ENCODE data around the gene PPRC1. TPM values are rescaled to one million over a fixed set of nuclear protein-coding genes. Genes with fewer than 3 reads are reported as not detected.
"Not testable (repeated sequence)": the region's sequence is repeated elsewhere in the genome, so short reads cannot be mapped to it uniquely, and the experiment has no call there.

PPRC1 gene
- polyA plus RNA-seq, 1 donor from 2014 or later = 6.0 TPM

DNA sequence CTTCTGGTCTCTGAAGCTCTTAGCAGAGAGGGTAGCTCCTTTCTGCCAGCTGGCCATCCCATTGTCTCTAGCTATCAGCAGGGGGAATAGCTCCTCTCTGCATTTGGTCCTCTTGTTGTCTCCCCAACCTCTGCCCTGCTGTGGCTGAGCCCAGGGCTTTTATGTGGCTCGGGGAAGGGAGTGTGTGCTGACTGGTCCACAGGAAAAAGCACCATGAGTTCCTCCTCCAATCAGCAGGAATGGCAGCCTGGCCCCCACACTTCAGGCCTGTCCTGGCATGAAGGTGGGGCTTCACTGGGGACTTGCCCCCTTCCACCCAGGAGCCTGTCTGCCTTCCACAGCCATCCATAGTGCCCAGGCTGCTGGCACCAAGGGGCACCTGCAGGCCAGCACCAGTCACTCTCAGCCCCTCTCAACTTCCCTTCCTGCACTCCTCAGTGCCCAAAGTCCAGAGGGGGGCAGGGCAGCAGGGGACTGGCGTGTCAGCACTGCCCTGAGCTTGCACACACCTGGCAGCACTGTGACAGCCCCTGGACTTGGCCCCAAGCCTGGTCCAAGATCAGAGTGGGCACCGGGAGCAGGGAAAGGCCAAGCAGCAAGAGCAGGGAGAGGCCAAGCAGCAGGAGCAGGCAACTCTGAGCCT, 55.6 kb downstream of the PPRC1 start:
- H3K4me3 ChIP-seq (ENCODE audit: low read length) = no peak overlapping the region
- H4K20me1 ChIP-seq (ENCODE audit: insufficient read depth) = no peaks in the 10 kb centered on the region
- H3F3A ChIP-seq (ENCODE audit: insufficient read depth, low read length, poor library complexity, severe bottlenecking) = no peaks in the 10 kb centered on the region
- H3K9ac ChIP-seq (ENCODE audit: low read length) = no peak overlapping the region
- no peaks in the 10 kb centered on the region for H3K79me2 ChIP-seq (replicated peaks; ENCODE audit: insufficient read depth, low read length)
- H3K4me2 ChIP-seq (ENCODE audit: low read length) = no peak overlapping the region
- no peaks in the 10 kb centered on the region for H3K9me2 ChIP-seq (ENCODE audit: insufficient read depth, low read length)
- H2AFZ ChIP-seq (ENCODE audit: low read depth, low read length) = no peak overlapping the region
- TF ChIP-seq MXI1 (conservative IDR thresholded peaks at IDR 0.05; ENCODE audit: poor library complexity, severe bottlenecking) (no peak), POLR2AphosphoS5 (IDR thresholded peaks at IDR 0.05) (no peak), EZH2 (IDR thresholded peaks at IDR 0.05; ENCODE audit: borderline replicate concordance, insufficient read depth, low read length, poor library complexity, severe bottlenecking) (no peak), EP300 (conservative IDR thresholded peaks at IDR 0.05; ENCODE audit: poor library complexity, severe bottlenecking) (no peak), SMC3 (conservative IDR thresholded peaks at IDR 0.05; ENCODE audit: poor library complexity) (no peak), RAD21 (conservative IDR thresholded peaks at IDR 0.05) (no peak), TAF1 (IDR thresholded peaks at IDR 0.05; ENCODE audit: low read depth) (no peak)
- TF ChIP-seq, protein P1, sequence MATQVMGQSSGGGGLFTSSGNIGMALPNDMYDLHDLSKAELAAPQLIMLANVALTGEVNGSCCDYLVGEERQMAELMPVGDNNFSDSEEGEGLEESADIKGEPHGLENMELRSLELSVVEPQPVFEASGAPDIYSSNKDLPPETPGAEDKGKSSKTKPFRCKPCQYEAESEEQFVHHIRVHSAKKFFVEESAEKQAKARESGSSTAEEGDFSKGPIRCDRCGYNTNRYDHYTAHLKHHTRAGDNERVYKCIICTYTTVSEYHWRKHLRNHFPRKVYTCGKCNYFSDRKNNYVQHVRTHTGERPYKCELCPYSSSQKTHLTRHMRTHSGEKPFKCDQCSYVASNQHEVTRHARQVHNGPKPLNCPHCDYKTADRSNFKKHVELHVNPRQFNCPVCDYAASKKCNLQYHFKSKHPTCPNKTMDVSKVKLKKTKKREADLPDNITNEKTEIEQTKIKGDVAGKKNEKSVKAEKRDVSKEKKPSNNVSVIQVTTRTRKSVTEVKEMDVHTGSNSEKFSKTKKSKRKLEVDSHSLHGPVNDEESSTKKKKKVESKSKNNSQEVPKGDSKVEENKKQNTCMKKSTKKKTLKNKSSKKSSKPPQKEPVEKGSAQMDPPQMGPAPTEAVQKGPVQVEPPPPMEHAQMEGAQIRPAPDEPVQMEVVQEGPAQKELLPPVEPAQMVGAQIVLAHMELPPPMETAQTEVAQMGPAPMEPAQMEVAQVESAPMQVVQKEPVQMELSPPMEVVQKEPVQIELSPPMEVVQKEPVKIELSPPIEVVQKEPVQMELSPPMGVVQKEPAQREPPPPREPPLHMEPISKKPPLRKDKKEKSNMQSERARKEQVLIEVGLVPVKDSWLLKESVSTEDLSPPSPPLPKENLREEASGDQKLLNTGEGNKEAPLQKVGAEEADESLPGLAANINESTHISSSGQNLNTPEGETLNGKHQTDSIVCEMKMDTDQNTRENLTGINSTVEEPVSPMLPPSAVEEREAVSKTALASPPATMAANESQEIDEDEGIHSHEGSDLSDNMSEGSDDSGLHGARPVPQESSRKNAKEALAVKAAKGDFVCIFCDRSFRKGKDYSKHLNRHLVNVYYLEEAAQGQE (IDR thresholded peaks at IDR 0.05; ENCODE audit: borderline replicate concordance) = no peak
- TF ChIP-seq, protein P2, sequence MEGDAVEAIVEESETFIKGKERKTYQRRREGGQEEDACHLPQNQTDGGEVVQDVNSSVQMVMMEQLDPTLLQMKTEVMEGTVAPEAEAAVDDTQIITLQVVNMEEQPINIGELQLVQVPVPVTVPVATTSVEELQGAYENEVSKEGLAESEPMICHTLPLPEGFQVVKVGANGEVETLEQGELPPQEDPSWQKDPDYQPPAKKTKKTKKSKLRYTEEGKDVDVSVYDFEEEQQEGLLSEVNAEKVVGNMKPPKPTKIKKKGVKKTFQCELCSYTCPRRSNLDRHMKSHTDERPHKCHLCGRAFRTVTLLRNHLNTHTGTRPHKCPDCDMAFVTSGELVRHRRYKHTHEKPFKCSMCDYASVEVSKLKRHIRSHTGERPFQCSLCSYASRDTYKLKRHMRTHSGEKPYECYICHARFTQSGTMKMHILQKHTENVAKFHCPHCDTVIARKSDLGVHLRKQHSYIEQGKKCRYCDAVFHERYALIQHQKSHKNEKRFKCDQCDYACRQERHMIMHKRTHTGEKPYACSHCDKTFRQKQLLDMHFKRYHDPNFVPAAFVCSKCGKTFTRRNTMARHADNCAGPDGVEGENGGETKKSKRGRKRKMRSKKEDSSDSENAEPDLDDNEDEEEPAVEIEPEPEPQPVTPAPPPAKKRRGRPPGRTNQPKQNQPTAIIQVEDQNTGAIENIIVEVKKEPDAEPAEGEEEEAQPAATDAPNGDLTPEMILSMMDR (IDR thresholded peaks at IDR 0.05; ENCODE audit: poor library complexity, severe bottlenecking) = no peak
- no peak overlapping the region for H3K27ac ChIP-seq (ENCODE audit: low read length)
- peaks cover 3% of the 10 kb centered on the region for H3K9me3 ChIP-seq (ENCODE audit: low read length)
- H3K27me3 ChIP-seq (ENCODE audit: insufficient read depth, low read depth, low read length) = no peaks in the 10 kb centered on the region
- no peaks in the 10 kb centered on the region for H3K36me3 ChIP-seq (ENCODE audit: insufficient read depth, low read length)

DNA sequence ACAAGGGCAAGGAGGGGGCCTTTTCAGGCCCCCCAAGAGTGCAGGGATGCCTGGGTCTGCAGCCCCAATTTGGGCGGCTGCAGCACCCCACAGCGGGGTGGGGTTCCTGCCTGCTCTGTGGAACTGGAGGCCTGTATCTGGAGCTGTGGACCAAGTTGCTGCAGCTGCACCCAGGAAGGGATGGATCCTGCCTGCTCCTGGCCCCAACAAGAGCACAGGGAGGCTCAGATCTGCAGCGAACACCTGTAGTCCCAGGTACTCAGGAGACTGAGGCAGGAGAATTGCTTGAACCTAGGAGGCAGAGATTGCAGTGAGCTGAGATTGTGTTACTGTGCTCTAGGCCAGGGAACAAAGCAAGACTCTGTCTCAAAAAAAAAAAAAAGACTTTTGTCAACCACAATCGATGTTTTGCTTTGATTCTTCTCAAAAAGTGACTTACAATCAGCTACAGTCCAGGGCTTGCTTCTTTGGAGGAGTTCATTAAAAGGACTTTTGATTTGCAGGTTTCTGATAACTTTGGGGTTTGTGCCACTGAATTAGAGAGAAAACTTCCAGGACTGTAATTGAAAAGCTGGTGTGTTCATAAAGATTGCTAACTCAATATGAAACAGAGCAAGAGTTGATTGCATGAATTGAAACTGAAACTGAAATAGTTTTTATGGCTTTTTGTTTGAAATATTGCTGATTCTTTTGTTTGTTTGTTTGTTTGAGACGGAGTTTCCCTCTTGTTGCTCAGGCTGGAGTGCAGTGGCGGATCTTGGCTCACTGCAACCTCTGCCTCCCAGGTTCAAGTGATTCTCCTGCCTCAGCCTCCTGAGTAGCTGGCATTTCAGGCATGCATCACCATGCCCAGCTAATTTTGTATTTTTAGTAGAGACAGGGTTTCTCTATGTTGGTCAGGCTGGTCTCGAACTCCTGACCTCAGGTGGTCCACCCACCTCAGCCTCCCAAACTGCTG, 56.4 kb downstream of the PPRC1 start:
- not testable (repeated sequence) for H3K27me3 ChIP-seq (ENCODE audit: insufficient read depth, low read depth, low read length); H4K20me1 ChIP-seq (ENCODE audit: insufficient read depth); H3K27ac ChIP-seq (ENCODE audit: low read length); H3K9me3 ChIP-seq (ENCODE audit: low read length); H3K79me2 ChIP-seq (replicated peaks; ENCODE audit: insufficient read depth, low read length); H2AFZ ChIP-seq (ENCODE audit: low read depth, low read length); H3K36me3 ChIP-seq (ENCODE audit: insufficient read depth, low read length); H3F3A ChIP-seq (ENCODE audit: insufficient read depth, low read length, poor library complexity, severe bottlenecking); H3K9ac ChIP-seq (ENCODE audit: low read length); H3K9me2 ChIP-seq (ENCODE audit: insufficient read depth, low read length); H3K4me2 ChIP-seq (ENCODE audit: low read length); H3K4me3 ChIP-seq (ENCODE audit: low read length)
